T-helper 1 cell (primary cell): Measurements from ENCODE around the gene FAM114A1.
"Not testable (repeated sequence)": the region's sequence is repeated elsewhere in the genome, so short reads cannot be mapped to it uniquely, and the experiment has no call there.

Experiments
- DNase-seq, 5 donors: peaks; one replicate each; pipeline ENCODE4 v3.0.0-alpha.2; 2012 to 2020

The FAM114A1 gene

DNA sequence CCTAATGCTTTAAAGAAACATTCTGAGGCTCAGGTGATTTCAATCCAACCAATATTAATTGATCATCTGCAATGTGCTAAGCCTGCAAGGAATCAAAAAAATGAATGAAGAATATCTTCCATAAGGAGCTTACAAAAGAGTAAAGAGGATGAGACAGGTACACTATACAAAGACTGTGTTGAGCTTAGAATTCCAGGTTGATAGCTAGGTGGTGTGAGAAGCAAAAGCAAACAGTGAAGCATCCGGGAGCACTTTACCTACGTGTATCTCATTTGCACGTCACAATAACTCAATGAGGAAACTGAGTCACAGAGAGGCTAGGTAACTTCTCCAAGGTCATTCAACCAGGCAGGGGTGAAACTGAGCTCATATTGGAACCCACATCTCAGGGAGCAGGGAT, 37.1 kb downstream of the FAM114A1 start:
- DNase-seq = no peak

DNA sequence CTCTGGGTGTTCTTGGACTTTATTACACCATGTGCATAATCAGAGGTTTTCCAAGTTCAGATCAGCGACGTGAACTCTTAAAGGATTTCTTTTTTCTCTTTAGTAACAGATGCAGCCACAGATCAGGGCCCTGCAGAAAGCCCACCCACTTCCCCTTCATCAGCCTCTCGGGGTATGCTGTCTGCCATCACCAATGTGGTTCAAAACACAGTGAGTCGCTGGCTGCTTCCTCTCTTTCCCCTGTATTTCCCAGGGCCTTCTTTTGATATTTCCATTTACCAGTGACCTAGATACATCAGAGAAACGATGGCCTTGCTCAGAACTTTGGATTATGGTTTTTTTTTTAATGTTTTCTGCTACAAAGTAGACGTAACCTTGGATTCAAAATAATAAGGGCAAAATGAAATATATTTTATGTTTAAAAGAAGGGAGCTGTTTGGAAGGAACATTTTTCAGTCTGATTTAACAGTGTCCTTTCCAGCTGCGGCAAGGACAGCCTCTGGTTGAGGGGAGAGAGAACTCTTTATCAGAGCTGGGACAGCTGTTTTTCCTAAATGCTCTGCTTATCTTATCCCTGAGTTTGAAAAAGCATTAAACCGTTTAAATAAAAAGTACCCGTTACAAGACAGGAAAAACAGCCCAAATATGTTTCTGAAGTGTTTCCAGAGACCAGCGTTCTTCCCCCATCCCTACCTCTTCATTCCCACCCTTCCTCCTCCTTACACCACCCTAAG, 38.2 kb downstream of the FAM114A1 start:
- no peak for DNase-seq

DNA sequence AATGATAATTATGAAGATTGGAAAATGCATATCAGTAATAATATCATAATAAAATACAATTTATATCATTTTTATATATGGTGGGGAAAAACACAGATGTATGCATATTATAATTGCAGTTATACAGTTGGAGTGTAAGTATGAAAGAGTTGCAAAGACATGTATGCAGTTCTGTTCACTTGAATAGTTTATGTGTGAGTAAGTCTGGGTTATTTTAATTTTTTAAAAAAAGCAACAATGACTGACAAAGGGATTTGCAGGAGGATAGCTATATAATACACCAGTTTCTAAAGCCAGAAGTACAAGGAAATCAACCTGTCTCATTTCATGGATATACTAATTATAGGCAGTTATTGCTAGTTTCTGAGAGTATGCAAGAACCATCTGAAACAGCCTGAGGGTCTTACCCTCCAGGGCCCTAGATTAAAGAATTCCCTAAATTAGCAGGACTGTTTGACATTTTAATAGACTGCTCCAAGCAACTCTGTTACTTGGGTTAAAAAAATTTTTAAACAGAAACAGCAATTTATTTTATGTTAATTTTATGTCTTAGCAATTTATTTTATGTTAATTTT, 40.2 kb downstream of the FAM114A1 start:
- no peak for DNase-seq

DNA sequence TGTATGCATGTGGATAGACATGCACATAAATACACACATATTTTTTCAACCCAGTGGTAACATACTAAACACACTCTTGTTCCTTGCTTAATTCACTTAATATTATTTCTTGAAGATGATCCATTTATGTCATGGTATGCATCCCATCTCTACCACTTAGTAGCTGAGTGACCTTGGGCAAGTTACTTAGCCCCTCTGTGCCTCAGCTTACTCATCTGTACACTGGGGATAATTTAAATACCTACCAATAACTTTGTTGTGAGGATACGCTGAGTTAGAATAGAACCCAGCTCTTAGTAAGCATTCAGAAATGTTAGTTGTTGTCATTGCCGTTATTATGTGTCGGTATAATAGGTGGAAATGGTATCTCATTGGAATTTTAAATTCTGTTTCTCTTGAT, 41.4 kb downstream of the FAM114A1 start:
- DNase-seq = no peak

DNA sequence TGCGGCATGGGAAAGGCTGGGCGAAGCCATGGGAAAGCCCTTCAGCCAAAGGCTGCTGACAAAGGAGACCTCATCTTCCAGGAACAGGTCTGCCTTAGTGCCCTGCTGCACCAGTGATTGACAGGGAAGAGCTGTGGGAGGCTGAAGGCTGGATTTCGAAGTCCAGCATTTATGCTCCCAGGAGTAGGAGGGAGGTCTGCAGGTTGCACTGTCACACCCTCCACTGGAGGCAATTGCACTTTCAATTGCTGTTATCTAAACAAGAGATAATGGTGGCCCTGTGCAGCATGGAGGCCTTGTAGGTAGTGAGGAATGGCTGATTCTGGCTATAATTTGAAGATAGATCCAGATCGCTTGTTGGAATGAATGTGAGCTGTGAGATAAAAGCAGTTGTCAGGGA, 43.7 kb downstream of the FAM114A1 start:
- DNase-seq = no peak

DNA sequence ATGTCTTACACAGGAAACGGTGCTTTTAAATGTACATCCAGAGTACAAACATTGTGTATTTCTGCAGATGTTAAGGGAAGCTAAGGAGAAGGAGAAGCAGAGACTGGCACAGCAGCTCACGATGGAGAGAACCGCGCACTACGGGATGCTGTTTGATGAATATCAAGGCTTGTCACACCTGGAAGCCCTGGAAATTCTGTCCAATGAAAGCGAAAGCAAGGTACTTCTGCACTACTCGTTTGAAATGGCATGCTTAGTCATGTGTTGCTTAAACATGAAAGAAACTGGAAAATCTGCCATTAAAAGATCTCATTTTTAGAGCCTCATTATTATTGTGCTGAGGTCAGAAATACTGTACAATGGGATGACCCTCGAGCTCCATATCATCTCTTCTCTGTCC, 47.2 kb downstream of the FAM114A1 start:
- DNase-seq = peak in 1 of 5 donors; percentile 36

DNA sequence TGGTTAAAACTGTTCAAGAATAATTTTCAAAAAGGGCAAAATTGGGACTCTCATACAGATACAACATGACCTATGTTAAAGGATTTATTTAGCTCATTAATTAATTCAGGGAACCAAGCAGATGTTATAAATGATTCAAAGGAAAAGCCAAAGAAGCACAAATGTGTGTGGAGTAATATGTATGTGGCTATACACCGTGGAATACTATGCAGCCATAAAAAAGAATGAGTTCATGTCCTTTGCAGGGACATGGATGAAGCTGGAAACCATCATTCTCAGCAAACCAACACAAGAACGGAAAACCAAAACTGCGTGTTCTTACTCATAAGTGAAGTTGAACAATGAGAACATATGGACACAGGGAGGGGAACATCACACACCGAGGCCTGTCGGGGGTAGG, 48.7 kb downstream of the FAM114A1 start:
- not testable (repeated sequence) for DNase-seq

DNA sequence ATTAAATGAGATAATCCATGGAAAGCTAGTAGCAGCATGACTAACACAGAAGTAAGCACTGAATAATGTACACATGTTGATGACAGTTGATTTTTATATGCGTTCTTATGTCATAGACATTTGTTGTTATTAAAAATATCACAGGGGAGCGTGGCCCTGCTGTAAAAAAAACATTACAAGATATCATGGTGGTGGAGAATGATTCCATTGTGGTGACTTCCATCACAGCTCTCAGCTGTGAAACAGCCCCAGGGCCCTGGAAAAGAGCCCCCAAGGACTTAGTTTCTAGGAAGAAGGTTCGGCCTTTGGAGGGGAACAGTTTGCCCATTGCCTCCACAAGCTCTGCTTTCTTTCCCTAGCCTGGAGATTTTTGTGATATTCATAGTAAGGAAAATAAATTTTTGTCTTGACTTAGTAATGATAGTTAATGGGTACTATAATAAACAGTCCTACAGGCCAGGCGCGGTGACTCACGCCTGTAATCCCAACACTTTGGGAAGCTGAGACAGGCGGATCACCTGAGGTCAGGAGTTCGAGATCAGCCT, 49.9 kb downstream of the FAM114A1 start:
- DNase-seq = no peak

DNA sequence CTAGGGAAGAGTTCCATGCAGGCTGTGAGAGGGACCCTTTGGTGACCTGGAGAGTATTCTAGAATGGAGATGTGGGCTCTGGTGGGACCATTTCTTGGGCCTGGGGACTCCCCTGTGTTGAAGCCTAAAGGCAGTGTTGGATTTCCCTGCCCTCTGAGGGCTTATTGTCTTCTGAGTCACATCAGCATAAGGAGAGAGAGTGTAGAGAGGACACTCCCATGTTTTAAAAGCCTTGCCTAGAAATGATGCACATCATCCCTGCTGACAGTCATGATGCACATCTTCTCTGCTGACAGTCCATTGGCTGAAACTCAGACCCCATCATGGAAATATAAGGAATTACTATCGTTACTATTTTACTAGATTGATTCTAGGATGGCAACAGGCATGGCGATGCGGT, 51.9 kb downstream of the FAM114A1 start:
- no peak for DNase-seq

DNA sequence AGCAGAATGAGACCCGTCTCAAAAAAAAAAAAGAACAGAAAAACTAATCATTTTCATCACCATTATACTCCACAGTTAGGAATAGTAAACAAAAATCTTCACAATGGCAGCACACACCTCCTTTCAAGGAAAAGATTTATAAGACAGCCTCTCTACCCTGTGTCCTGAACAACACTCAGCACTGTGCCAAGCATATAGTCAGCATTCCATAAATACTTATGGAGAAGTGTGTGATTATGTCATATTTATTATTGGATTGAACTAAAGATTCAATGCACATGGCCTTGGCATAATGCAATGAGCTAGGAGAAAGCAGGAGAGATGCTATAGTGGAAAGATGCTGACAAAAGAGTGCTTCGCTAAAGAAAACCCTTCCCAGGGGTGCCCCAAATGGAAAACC, 52.6 kb downstream of the FAM114A1 start:
- DNase-seq = no peak

DNA sequence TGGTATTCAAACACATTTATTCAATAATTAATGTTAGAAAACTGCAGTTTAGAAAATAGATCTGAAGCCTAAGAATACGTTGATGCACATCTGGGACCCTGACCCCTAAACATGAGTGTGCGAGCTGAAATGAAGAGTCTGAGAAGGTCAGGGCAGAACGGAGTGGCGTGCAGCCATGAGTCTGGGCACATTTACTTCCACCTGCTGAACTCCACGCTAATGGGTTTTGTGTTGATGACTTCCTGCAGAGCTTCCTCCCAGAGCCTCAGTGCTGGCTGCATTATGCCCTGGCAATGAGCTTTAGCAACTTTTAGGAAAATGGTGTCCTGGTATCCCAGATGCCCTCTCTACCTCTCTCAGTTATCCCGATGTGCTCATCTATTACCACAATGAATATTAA, 53.1 kb downstream of the FAM114A1 start:
- DNase-seq = no peak

DNA sequence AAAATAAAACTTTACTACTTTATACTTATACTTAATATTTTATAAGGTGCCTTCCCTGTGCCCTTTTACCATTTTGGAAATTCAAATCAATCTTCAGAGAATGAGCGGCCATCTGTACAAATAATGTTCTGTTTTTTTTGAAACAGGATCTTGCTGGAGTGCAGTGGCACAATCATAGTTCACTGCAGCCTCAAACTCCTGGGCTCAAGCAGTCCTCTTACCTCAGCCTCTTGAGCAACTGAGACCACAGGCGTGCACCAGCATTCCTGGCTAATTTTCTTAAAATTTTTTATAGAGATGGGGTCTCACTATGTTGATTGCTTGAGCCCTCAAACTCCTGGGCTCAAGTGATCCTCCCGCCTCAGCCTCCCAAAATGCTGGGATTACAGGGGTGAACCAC, 53.5 kb downstream of the FAM114A1 start:
- no peak for DNase-seq

DNA sequence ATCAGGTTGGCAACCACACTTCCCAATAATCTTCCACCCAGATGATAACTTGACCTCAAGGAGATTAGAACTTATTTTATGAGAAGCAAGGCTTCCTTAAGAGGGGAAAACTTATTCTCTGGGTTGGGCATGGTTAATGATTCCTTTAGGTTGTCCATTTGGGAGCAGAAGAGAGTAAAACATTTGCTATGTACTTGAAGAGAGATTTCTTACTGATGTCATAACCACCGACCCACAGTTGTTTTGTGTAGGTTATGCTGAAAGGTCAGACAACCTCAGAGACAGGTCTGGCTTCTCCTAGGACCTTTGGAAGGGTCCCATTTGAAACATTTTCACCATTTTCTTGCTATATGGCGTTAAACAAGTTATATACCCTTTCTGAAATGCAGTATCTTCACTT, 56.1 kb downstream of the FAM114A1 start:
- DNase-seq = no peak

DNA sequence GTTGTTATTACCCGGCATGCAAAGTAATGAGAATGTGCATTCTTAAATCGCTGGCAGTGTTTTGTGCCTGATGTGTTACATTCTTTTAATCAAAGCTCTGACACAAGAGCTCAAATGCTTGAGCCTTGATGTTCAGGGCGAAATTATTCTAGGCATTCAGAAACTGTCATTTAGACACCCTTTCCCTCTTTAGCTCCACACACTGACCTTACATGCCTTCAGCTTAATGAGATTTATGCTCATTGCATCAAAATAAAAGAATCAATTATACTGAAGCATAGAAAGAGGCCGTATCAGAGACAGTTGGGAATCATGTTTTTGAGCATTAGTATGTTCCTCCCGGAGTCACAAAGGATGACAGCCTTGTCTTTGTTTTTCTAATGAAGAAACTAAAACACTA, 56.7 kb downstream of the FAM114A1 start:
- no peak for DNase-seq

DNA sequence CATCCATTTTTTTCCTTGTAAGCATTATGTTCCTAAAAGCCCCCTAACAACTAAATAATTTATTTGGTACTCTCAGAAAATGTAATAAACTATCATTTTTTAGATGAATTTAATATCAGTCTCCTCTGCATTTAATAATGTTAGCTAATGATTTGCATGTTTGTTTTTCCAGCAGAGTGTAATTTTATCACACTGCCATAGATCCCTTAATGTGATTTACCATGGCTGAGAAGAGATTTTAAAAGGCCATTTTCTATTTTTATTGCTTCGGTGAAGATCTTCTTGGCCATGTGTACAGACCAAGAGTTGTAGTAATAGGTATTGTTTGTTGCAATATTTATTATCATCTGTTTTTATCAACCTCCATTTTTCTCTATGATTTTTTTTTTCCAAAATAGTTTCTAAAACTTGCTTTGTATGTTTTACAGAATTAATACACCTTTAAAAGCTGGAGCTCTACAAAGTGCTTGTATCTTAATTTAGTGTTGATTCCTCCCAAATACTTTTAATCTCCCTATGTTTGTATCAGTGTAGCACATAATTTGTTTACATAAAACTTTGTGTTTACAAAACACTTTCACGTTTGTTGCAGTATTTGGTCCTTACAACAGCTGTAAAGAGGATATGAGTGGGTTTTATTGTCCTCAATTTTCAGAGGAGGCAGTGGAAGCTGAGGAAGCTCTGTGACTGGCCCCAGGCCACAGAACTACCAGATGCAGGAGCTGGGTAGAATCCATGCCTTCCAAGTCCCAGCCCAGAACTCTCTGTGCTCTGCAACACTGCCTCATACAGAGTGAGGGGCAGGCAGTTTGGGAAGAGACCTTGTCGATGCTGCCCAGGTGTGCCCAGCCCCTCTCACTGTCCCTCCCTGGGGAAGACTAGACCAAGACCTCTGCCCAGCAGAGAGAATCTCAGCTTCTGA, 58.1 kb downstream of the FAM114A1 start:
- DNase-seq = no peak

DNA sequence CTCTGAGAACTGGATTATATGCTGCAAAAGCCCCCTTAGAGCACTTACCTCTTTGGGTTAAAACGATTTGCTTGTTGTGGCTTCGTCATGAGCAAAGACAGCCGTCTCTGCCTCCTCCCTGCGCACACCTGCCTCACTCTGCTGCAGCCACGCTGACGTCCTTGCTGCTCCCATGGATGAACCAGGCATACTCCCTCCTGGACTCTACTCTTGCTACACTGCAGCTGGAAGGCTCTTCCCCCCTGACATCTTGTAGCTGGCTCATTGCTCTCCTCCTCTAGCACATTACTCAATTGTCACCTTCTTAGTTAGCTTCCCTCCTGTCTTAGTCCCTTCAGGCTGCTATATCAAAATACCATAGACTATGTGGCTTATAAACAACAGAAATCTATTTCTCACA, 59.3 kb downstream of the FAM114A1 start:
- DNase-seq = no peak

DNA sequence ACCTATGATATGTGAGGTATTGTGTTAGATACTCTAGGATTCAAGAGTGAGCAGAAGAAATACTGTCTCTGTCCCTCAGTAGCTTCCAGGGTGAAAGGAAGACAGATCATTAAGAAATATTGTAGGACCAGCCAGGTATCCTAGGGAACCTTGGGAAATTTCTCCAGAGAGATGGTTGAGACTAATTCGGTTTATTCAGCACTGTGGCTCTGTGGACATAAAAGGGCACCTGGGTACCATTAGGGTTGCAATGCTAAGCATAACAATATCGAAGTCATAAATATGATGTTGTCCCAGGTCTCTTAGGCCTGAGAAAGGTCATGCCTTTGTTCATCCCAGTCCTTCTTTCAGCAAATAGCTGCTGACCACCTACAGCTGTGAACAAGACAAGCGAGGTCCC, 61.0 kb downstream of the FAM114A1 start:
- DNase-seq = no peak

DNA sequence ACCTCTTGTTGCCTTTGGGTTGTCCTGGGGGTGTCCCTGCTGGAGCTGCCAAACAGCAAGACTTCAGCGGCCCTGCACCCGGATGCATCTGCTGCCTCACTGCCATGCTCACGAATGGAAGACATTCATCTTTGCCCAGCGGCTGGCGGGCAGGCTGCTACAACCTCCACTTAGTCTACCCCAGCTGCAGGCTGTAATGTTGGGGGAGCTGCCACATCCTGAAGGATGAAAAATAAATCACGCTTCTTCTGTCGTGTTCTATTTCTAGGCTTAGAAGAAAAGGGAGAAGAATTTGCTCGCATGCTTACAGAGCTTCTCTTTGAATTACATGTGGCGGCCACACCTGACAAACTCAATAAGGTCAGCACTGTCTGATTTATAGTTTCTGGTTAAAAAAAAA, 61.4 kb downstream of the FAM114A1 start:
- DNase-seq = no peak

DNA sequence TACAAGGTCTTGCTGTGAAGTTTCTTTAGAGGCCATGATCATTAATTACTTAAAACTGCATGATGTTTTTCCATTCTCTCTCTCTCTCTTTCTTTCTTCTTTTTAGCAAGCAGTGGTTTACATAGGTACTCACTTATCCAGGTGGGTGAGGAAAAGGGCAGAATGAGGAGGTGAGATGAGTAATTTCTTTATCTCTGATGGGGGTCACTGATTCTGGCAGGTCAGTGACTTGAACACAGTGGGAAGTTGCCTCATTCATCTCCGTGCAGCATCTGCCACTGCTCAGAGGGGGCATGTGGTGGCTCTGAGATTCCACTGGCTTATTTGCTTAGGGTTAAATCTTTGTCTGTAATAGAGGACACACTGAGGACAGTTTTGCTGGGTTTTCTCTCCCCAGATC, 62.6 kb downstream of the FAM114A1 start:
- no peak for DNase-seq

DNA sequence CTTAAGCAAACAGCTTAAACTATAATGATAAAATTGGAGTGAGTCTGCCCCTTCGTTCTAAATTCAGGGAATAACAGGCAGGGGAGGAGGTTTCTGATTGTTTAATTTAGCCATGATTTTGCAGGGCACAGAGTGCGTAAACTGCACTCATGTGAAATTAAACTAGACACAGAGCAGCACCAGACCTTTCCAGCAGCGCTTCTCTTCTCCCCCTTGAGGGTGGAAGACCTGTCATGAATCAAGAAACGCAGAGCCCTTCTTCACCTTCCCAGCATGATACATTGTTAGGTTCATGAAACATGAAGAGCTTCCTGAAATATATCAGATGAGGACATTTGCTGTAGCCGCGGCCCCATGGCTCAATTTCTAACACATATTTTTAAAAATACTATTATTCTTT, 63.1 kb downstream of the FAM114A1 start:
- no peak for DNase-seq

DNA sequence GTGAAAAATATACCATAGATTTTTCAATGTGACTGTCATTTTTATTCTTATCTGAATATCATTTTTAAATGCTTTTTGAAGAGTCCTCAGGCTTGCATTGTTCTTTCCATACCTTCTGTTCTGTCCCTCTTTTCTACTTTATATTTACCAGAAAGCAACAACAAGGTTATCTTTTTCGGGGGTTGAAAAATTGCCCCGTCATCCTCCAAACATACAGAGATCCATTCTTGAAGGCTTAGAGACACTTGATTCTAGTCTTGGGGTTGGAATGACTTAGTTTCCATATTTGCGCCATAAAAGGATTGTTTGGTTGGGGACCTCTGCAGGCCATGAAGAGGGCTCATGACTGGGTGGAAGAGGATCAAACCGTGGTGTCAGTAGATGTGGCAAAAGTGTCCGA, 63.5 kb downstream of the FAM114A1 start:
- DNase-seq = no peak

DNA sequence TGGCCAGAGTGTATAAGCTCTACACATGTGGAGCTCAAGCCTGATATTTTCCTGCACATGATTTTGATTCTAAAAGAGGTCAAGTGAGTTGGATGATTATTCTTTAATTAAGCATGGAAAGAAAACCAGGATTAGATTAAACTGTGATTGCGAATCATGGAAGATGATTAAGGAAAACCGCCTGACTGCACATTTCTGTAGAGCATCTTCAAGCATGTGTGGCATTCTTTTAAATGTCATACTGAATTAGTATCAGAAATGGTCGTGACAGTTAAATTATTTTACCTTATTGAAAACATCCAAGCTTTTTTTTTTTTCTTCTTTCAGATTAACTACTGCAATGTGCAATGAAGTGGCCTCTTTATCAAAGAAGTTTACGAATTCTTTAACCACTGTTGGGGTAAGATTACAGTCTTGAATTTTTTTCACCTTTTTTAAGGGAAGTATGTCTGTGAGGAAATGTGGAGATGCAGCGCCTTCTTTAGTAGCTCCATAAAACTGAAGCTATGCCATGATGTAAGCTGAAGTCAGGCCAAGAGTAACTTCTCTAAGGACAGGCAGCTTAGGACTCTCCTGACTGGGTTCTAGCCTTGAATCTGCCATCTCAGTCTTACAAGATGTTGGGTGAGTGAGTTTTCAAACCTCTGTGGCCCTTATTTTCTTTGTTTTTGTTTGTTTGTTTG, 67.9 kb downstream of the FAM114A1 start:
- no peak for DNase-seq

DNA sequence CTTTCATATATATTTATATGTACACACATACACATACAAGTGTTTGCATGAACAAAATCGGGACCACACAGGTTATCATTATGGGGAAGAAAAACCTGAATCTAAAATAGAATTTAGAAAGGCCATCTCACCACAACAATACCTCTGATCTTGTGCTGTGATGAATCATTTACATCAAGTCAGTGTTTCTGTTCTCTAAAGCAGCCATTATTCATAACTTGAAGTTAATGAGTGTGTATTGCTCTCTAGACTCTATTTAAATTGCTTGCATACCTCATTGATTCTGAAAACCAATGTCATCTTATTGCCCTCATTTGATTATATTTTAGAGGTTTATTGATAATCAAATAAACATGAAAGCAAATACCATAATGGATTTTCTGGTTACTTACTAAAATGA, 71.6 kb downstream of the FAM114A1 start:
- DNase-seq = no peak
